Measurements from ENCODE around the gene MORN3.

MORN3 gene

DNA sequence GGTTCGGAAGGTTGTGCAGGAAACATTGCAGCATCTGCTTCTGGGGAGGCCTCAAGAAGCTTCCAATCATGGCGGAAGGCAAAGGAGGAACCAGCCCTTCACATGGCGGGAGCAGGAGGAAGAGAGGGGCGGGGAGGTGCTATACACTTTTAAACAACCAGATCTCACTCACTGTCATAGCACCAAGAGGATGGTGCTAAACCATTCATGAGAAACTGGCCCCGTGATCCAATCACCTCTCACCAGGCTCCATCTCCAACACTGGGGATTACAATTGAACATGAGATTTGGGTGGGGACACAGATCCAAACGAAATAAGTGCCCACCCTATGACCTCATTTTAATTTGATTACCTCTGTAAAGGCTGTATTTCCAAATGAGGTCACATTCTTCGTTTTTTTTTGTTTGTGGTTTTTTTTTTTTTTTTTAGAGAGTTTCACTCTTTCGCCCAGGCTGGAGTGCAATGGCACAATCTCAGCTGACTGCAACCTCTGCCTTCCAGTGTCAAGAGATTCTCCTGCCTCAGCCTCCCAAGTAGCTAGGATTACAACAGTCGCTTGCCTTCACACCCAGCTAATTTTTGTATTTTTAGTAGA lies 54.5 kb downstream of the MORN3 start:
- H3K9me3 Mint-ChIP-seq = no peaks in the 10 kb centered on the region
- H3K4me1 Mint-ChIP-seq (ENCODE audit: low read depth) = peaks cover 4% of the 10 kb centered on the region
- H3K4me3 Mint-ChIP-seq = no peak overlapping the region
- H3K27me3 Mint-ChIP-seq (ENCODE audit: low read depth) = no peaks in the 10 kb centered on the region
- no peaks in the 10 kb centered on the region for H3K36me3 Mint-ChIP-seq (ENCODE audit: low read depth)
- H3K27ac Mint-ChIP-seq = no peak overlapping the region

DNA sequence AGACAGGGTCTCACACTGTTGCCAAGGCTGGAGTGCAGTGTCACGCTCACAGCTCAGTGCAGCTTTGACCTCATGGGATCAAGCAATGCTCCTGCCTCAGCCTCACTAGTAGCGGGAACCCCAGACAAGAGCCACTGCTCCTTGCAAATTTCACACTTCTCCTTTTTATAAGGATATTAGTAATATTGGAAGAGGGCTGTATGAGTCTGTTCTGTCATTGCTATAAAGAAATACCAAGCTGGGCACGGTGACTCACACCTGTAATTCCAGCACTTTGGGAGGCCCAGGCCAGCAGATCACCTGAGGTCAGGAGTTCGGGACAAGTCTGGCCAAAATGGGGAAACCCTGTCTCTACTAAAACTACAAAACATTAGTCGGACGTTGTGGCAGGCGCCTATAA lies 56.0 kb downstream of the MORN3 start:
- no peak overlapping the region for H3K27ac Mint-ChIP-seq
- H3K9me3 Mint-ChIP-seq = no peaks in the 10 kb centered on the region
- no peaks in the 10 kb centered on the region for H3K27me3 Mint-ChIP-seq (ENCODE audit: low read depth)
- no peaks in the 10 kb centered on the region for H3K36me3 Mint-ChIP-seq (ENCODE audit: low read depth)
- peaks cover 2% of the 10 kb centered on the region for H3K4me1 Mint-ChIP-seq (ENCODE audit: low read depth)
- H3K4me3 Mint-ChIP-seq = no peak overlapping the region

DNA sequence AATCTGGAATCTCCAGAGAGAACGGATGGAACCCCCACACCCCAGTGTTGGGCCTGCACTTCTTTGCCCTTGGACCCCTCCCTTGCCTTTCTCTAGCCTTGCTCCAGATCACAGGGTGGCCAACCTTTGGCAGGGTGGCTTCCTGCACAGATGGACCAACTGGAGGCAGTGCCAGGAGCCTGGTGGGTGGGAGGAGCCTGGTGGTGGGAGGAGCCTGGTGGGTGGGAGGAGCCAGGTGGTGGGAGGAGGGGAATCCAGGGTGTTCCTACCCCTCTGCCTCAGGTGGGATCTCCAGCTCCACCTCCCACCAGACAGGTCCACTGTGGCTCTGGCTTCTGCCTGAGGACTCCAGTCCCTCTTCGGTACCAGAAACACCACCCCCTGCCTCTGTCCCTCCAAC lies 58.1 kb downstream of the MORN3 start:
- H3K4me3 Mint-ChIP-seq = no peak overlapping the region
- H3K27me3 Mint-ChIP-seq (ENCODE audit: low read depth) = no peaks in the 10 kb centered on the region
- H3K27ac Mint-ChIP-seq = no peak overlapping the region
- H3K36me3 Mint-ChIP-seq (ENCODE audit: low read depth) = no peaks in the 10 kb centered on the region
- no peaks in the 10 kb centered on the region for H3K9me3 Mint-ChIP-seq
- peaks cover 2% of the 10 kb centered on the region for H3K4me1 Mint-ChIP-seq (ENCODE audit: low read depth)

DNA sequence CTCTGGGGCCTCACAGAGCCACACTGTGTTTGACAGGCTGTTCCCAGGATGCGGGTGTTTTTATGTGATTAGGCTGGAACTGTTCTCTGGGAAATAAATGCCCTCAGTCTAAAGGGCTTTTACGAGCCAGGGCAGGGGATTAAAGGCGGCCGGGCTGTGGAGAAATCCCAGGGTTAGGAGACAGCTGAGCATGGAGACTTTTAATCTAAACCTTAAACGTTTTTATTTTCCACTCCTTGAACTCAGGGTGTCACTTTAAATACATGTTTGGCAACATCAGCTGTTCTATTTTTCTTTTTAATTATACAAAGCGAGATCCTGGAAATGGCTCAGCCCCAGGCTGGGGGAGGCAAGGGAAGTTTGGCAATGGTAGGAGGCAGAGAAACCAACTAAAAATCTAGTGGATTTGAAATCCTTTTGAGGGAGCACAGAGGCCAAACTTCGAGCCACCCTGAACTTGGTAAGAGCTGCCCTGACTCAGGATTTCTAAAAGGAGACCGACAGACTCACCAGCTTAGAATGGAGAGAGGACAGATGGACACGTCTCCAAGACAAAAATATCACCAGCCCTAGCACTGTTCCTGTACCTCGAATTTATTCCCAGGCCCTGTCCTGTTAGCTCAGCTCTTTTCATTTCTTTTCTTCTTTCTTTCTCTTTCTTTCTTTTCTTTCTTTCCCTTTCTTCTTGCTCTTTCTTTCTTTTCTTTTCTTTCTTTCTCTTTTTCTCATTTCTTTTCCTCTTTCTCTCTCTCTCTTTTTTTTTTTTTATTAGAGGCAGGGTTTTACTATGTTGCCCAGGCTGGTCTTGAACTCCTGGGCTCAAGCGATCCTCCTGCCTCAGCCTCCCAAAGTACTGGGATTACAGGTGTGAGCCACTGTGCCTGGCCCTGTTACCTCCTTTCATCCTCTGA lies 59.0 kb downstream of the MORN3 start:
- H3K4me1 Mint-ChIP-seq (ENCODE audit: low read depth) = peaks cover 2% of the 10 kb centered on the region
- no peaks in the 10 kb centered on the region for H3K27me3 Mint-ChIP-seq (ENCODE audit: low read depth)
- H3K9me3 Mint-ChIP-seq = no peaks in the 10 kb centered on the region
- H3K27ac Mint-ChIP-seq = no peak overlapping the region
- no peaks in the 10 kb centered on the region for H3K36me3 Mint-ChIP-seq (ENCODE audit: low read depth)
- H3K4me3 Mint-ChIP-seq = no peak overlapping the region

DNA sequence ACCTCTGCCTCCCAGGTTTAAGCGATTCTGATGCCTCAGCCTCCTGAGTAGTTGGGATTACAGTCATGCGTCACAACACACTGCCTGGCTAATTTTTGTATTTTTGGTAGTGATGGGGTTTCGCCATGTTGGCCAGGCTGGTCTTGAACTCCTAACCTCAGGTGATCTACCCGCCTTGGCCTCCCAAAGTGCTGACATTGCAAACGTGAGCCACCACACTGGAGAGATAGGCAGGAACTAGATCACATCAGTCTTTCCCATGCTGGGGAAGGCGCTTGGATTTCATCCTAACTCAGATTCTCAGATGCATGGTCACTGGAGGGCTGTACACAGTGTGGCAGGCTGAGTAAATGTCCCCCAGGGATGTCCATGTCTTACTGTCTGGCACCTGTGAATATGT lies 61.2 kb downstream of the MORN3 start:
- no peaks in the 10 kb centered on the region for H3K27me3 Mint-ChIP-seq (ENCODE audit: low read depth)
- H3K36me3 Mint-ChIP-seq (ENCODE audit: low read depth) = no peaks in the 10 kb centered on the region
- no peak overlapping the region for H3K27ac Mint-ChIP-seq
- no peak overlapping the region for H3K4me3 Mint-ChIP-seq
- no peaks in the 10 kb centered on the region for H3K9me3 Mint-ChIP-seq
- peaks cover 2% of the 10 kb centered on the region for H3K4me1 Mint-ChIP-seq (ENCODE audit: low read depth)

DNA sequence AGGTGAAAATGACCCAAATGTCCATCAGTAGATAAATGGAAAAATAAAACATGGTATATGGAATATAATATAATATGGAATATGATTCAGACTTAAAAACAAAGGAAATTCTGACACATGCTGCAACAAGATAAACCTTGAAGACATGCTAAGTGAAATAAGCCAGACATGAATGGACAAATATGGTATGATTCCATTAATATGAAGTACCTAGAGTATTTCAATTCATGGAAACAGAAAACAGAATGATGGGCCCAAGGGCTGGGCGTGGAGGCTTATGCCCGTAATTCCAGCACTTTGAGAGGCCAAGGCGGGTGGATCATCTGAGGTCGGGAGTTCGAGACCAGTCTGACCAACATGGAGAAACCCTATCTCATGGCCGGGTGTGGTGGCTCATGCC lies 65.9 kb downstream of the MORN3 start:
- Mint-ChIP-seq H3K4me3 (no peak overlapping the region), H3K27me3 (ENCODE audit: low read depth) (no peaks in the 10 kb centered on the region)

DNA sequence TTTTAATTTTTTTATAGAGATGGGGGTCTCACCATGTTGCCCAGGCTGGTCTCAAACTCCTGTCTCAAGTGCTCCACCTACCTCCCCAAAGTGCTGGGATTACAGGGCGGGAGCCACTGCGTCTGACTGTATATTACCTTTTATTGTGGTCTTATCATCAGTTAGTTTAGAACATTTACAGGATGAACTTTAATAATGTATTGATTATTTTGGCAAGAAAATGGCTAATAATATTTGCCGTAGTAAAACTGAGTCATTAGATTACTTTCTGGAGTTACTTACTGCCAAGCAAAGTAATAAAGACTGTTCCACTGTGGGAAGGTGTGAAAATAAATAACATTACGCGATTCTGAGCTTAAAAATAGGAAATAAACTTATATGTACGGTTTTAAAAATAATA lies 66.7 kb downstream of the MORN3 start:
- no peaks in the 10 kb centered on the region for H3K27me3 Mint-ChIP-seq (ENCODE audit: low read depth)
- H3K36me3 Mint-ChIP-seq (ENCODE audit: low read depth) = peaks cover 2% of the 10 kb centered on the region
- H3K4me1 Mint-ChIP-seq (ENCODE audit: low read depth) = no peaks in the 10 kb centered on the region
- H3K9me3 Mint-ChIP-seq = no peaks in the 10 kb centered on the region
- H3K27ac Mint-ChIP-seq = no peak overlapping the region
- H3K4me3 Mint-ChIP-seq = no peak overlapping the region

More for the DNA sequence above, 65.9 kb downstream of the MORN3 start:
- H3K4me1 Mint-ChIP-seq (ENCODE audit: low read depth) = no peaks in the 10 kb centered on the region
- no peak overlapping the region for H3K27ac Mint-ChIP-seq
- H3K9me3 Mint-ChIP-seq = no peaks in the 10 kb centered on the region
- H3K36me3 Mint-ChIP-seq (ENCODE audit: low read depth) = peaks cover 2% of the 10 kb centered on the region

DNA sequence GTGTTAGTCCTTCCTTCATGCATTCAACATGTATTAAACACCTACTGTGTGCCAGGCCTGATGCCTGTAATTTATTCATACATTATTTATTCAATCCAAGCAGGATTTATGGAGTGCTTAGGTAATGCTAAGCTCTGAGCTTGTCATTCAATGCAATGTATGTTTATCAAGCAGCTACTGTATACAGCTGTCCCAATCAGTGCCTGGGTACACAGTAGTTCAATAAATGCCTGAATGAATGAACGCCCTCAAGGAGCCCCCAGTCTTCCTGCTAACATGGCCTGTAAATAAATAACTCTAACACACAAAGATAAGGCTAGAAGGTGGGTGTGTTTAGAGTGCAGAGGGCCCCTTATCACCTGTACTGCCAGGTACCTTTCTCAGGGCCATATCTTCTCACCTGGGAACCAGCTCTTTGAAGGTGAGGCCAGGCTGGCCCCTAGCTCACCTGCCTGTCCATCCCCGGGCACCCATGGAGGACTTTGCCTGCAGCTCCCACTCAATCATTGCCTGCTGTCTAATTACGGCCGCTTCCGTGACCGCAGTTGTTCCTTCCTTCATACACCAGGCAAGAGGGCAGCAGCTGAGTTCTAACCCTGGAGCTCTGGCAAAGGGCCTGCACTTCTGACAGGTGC lies 68.6 kb downstream of the MORN3 start:
- Mint-ChIP-seq H3K4me3 (no peak overlapping the region), H3K27ac (no peak overlapping the region), H3K27me3 (ENCODE audit: low read depth) (no peaks in the 10 kb centered on the region), H3K4me1 (ENCODE audit: low read depth) (no peaks in the 10 kb centered on the region), H3K9me3 (no peaks in the 10 kb centered on the region), H3K36me3 (ENCODE audit: low read depth) (peaks cover 7% of the 10 kb centered on the region)

Measured in T-helper 1 cell treated with Interleukin-12 subunit alpha and Interleukin-12 subunit beta and Interleukin-4 antibody, amounts not matched to agents 30 μg/mL and 1 μg/mL, for 36 hours (primary cell).